Neural cell (in vitro differentiated cells): ENCODE results near the gene ANKRD31. TPM values are rescaled to one million over a fixed set of nuclear protein-coding genes. Genes with fewer than 3 reads are reported as not detected.

Source experiments
- H2AFZ ChIP-seq: fragments of 200-600, 300-800 bp; sonication (generic), shearing (Covaris generic); 2 replicates; pipeline ENCODE4 v1.6.0; 2014; ENCODE audit warnings: low read depth, mild to moderate bottlenecking, antibody characterized with exemption, low read length, moderate library complexity
- H3F3A ChIP-seq: fragments of 200-600 bp; shearing (Covaris generic); 2 replicates; pipeline ENCODE4 v1.6.1; 2016; ENCODE audit warnings: mild to moderate bottlenecking, moderate library complexity, mixed read lengths, antibody characterized with exemption, low read length; ENCODE audit not compliant: insufficient read depth, poor library complexity, severe bottlenecking
- H3K27ac ChIP-seq: fragments of 200-600, 300-800 bp; sonication (generic), shearing (Covaris generic); 2 replicates; pipeline ENCODE4 v1.5.1; 2014; ENCODE audit warnings: mild to moderate bottlenecking, low read length, moderate library complexity
- H3K27me3 ChIP-seq: fragments of 300-800, 200-600 bp; sonication (generic), shearing (Covaris generic); 2 replicates; pipeline ENCODE4 v1.6.0; 2014; ENCODE audit warnings: mild to moderate bottlenecking, low read depth, low read length, moderate library complexity; ENCODE audit not compliant: insufficient read depth
- H3K36me3 ChIP-seq: fragments of 300-800, 200-600 bp; sonication (generic), shearing (Covaris generic); 2 replicates; pipeline ENCODE4 v1.5.1; 2014; ENCODE audit warnings: mild to moderate bottlenecking, antibody characterized with exemption, low read length, moderate library complexity; ENCODE audit not compliant: insufficient read depth
- H3K4me2 ChIP-seq: fragments of 300-800, 200-600 bp; sonication (generic), shearing (Covaris generic); 2 replicates; pipeline ENCODE4 v1.6.0; 2014; ENCODE audit warnings: mild to moderate bottlenecking, low read length
- H3K4me3 ChIP-seq: fragments of 300-800, 200-600 bp; sonication (generic), shearing (Covaris generic); 2 replicates; pipeline ENCODE4 v1.5.1; 2014; ENCODE audit warnings: mild to moderate bottlenecking, low read length, moderate library complexity
- H3K79me2 ChIP-seq: fragments of 200-600 bp; shearing (Covaris generic); replicated peaks from 2 replicates; pipeline ENCODE4 v1.6.0; 2014; ENCODE audit warnings: mild to moderate bottlenecking, low read length, moderate library complexity; ENCODE audit not compliant: insufficient read depth
- H3K9ac ChIP-seq: fragments of 300-800, 200-600 bp; sonication (generic), shearing (Covaris generic); 2 replicates; pipeline ENCODE4 v1.6.1; 2016; ENCODE audit warnings: mild to moderate bottlenecking, low read length, mixed read lengths
- H3K9me2 ChIP-seq: fragments of 200-600 bp; shearing (Covaris generic); 2 replicates; pipeline ENCODE4 v1.6.1; 2016; ENCODE audit warnings: mild to moderate bottlenecking, low read length, mixed read lengths; ENCODE audit not compliant: insufficient read depth
- H3K9me3 ChIP-seq: fragments of 200-600, 300-800 bp; sonication (generic), shearing (Covaris generic); 2 replicates; pipeline ENCODE4 v1.6.1; 2016; ENCODE audit warnings: mild to moderate bottlenecking, mixed run types, low read length, moderate library complexity, mixed read lengths
- H4K20me1 ChIP-seq: fragments of 200-600 bp; shearing (Covaris generic); 2 replicates; pipeline ENCODE4 v1.6.1; 2016; ENCODE audit warnings: mild to moderate bottlenecking, mixed run types; ENCODE audit not compliant: insufficient read depth
- EP300 ChIP-seq: fragments of 450-650 bp; conservative IDR thresholded peaks from 2 replicates; pipeline ENCODE4 v1.6.1; 2014; ENCODE audit warnings: antibody characterized with exemption, mild to moderate bottlenecking, moderate library complexity; ENCODE audit not compliant: poor library complexity, severe bottlenecking
- EZH2 ChIP-seq: fragments of 200-600, 300-800 bp; shearing (Covaris generic), sonication (generic); IDR thresholded peaks from 2 replicates; pipeline ENCODE4 v1.6.1; 2014; ENCODE audit warnings: antibody characterized with exemption, low read length, borderline replicate concordance, mild to moderate bottlenecking; ENCODE audit not compliant: insufficient read depth, poor library complexity, severe bottlenecking
- MXI1 ChIP-seq: fragments of 450-650 bp; conservative IDR thresholded peaks from 2 replicates; pipeline ENCODE4 v1.6.1; 2014; ENCODE audit warnings: antibody characterized with exemption, mild to moderate bottlenecking; ENCODE audit not compliant: poor library complexity, severe bottlenecking
- POLR2AphosphoS5 ChIP-seq: IDR thresholded peaks from 2 replicates; pipeline ENCODE4 v1.6.1; 2012
- RAD21 ChIP-seq: fragments of 450-650 bp; conservative IDR thresholded peaks from 2 replicates; pipeline ENCODE4 v1.6.1; 2014; ENCODE audit warnings: antibody characterized with exemption, mild to moderate bottlenecking, moderate library complexity
- SMC3 ChIP-seq: fragments of 450-650 bp; conservative IDR thresholded peaks from 2 replicates; pipeline ENCODE4 v1.6.1; 2014; ENCODE audit warnings: antibody characterized with exemption, mild to moderate bottlenecking, moderate library complexity; ENCODE audit not compliant: poor library complexity
- TAF1 ChIP-seq: IDR thresholded peaks from 2 replicates; pipeline ENCODE4 v1.6.1; 2012; ENCODE audit warnings: low read depth
- polyA plus RNA-seq: library from polyadenylated mRNA; depleted of rRNA; stranded (reverse); fragments of >200 nt; gene quantifications from 2 replicates; pipeline ENCODE4 v1.2.3, GENCODE V29; 2014
- TF ChIP-seq, protein P1 (sequence below): fragments of 450-650 bp; IDR thresholded peaks from 2 replicates; pipeline ENCODE4 v1.5.1; 2014; ENCODE audit warnings: antibody characterized with exemption, mild to moderate bottlenecking, moderate library complexity; ENCODE audit not compliant: poor library complexity, severe bottlenecking
- TF ChIP-seq, protein P2 (sequence below): IDR thresholded peaks from 2 replicates; pipeline ENCODE4 v1.6.1; 2012; ENCODE audit warnings: borderline replicate concordance

The ANKRD31 gene
- polyA plus RNA-seq, 1 donor from 2014 or later: 0.62 TPM

DNA sequence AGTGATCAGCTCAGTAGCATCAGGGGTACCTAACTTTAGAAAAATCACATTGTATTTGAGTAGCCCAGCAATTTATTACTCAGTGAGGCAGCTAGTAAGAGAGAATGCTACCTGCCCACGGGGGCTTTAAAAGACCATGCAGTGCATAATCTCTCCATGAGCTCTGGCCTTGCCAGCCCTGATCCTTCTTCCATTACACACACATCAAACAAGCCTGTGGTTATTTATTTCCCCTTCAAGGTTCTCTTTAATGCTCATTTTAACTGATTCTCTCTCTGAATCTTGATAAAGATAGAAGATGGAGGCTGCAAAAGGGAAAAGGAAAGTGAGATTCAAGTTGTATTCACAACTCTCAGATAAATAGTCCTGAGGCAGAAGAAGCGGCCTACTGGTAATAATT, 22.3 kb downstream of the ANKRD31 start:
- Histone ChIP-seq H3K79me2 (no peaks in the 10 kb centered on the region), H3K36me3 (no peaks in the 10 kb centered on the region), H3F3A (no peaks in the 10 kb centered on the region), H3K4me3 (no peak overlapping the region), H3K9ac (no peak overlapping the region), H3K27me3 (no peaks in the 10 kb centered on the region), H3K9me3 (no peaks in the 10 kb centered on the region), H3K9me2 (no peaks in the 10 kb centered on the region), H3K27ac (no peak overlapping the region), H2AFZ (no peak overlapping the region), H3K4me2 (no peak overlapping the region), H4K20me1 (no peaks in the 10 kb centered on the region)
- TF ChIP-seq MXI1: no peak
- TF ChIP-seq POLR2AphosphoS5: no peak
- TF ChIP-seq, protein P1, sequence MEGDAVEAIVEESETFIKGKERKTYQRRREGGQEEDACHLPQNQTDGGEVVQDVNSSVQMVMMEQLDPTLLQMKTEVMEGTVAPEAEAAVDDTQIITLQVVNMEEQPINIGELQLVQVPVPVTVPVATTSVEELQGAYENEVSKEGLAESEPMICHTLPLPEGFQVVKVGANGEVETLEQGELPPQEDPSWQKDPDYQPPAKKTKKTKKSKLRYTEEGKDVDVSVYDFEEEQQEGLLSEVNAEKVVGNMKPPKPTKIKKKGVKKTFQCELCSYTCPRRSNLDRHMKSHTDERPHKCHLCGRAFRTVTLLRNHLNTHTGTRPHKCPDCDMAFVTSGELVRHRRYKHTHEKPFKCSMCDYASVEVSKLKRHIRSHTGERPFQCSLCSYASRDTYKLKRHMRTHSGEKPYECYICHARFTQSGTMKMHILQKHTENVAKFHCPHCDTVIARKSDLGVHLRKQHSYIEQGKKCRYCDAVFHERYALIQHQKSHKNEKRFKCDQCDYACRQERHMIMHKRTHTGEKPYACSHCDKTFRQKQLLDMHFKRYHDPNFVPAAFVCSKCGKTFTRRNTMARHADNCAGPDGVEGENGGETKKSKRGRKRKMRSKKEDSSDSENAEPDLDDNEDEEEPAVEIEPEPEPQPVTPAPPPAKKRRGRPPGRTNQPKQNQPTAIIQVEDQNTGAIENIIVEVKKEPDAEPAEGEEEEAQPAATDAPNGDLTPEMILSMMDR: no peak
- TF ChIP-seq SMC3: no peak
- TF ChIP-seq TAF1: no peak
- TF ChIP-seq, protein P2, sequence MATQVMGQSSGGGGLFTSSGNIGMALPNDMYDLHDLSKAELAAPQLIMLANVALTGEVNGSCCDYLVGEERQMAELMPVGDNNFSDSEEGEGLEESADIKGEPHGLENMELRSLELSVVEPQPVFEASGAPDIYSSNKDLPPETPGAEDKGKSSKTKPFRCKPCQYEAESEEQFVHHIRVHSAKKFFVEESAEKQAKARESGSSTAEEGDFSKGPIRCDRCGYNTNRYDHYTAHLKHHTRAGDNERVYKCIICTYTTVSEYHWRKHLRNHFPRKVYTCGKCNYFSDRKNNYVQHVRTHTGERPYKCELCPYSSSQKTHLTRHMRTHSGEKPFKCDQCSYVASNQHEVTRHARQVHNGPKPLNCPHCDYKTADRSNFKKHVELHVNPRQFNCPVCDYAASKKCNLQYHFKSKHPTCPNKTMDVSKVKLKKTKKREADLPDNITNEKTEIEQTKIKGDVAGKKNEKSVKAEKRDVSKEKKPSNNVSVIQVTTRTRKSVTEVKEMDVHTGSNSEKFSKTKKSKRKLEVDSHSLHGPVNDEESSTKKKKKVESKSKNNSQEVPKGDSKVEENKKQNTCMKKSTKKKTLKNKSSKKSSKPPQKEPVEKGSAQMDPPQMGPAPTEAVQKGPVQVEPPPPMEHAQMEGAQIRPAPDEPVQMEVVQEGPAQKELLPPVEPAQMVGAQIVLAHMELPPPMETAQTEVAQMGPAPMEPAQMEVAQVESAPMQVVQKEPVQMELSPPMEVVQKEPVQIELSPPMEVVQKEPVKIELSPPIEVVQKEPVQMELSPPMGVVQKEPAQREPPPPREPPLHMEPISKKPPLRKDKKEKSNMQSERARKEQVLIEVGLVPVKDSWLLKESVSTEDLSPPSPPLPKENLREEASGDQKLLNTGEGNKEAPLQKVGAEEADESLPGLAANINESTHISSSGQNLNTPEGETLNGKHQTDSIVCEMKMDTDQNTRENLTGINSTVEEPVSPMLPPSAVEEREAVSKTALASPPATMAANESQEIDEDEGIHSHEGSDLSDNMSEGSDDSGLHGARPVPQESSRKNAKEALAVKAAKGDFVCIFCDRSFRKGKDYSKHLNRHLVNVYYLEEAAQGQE: no peak
- no peak for TF ChIP-seq RAD21
- no peak for TF ChIP-seq EP300
- TF ChIP-seq EZH2: no peak

DNA sequence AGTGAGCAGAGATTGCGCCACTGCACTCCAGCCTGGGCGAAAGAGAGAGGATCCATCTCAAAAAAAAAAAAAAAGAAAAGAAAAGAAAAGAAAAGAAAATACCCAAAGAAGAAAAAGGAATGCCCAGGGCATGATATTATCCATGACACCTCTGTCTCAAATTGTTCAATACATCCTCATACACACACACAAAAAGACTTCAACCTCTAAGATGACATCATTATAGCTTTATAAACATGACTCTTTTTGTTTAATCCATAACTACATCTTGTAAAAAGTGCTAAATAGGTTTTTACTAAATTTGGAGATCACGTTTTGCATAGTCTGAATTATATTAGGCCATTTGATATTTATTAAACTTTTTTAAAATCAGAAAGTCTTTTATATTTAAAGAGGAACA, 33.1 kb downstream of the ANKRD31 start:
- no peaks in the 10 kb centered on the region for H3K27me3 ChIP-seq
- no peak for TF ChIP-seq EP300
- TF ChIP-seq RAD21: no peak
- TF ChIP-seq SMC3: no peak
- TF ChIP-seq POLR2AphosphoS5: no peak
- no peak overlapping the region for H2AFZ ChIP-seq
- no peaks in the 10 kb centered on the region for H3K9me2 ChIP-seq
- no peak overlapping the region for H3K9ac ChIP-seq
- no peak overlapping the region for H3K4me3 ChIP-seq
- H3F3A ChIP-seq: no peaks in the 10 kb centered on the region
- no peak overlapping the region for H3K4me2 ChIP-seq
- H3K79me2 ChIP-seq: no peaks in the 10 kb centered on the region
- H4K20me1 ChIP-seq: no peaks in the 10 kb centered on the region
- no peaks in the 10 kb centered on the region for H3K36me3 ChIP-seq
- no peaks in the 10 kb centered on the region for H3K9me3 ChIP-seq
- H3K27ac ChIP-seq: no peak overlapping the region

DNA sequence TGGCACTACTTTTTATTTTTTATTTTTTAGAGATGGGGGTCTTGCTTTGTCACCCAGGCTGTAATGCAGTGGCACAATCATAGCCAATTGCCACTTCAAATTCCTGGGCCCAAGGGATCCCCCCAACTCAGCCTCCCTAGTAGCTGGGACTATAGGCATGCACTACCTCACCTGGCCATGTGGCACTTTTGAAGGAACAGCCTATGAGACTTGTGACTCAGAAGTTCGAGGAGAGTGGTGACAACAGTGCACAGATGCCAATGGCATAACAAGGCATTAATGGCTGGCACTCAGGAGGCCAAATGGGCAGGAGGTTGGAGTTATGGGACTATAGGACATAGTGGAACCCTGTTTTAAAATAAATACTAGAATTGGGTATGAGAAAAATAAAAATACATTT, 33.7 kb downstream of the ANKRD31 start:
- no peaks in the 10 kb centered on the region for H4K20me1 ChIP-seq
- no peaks in the 10 kb centered on the region for H3K36me3 ChIP-seq
- no peaks in the 10 kb centered on the region for H3K9me3 ChIP-seq
- H3K27me3 ChIP-seq: no peaks in the 10 kb centered on the region
- no peaks in the 10 kb centered on the region for H3K79me2 ChIP-seq
- TF ChIP-seq, protein P1: no peak
- TF ChIP-seq RAD21: no peak
- TF ChIP-seq MXI1: no peak
- no peak for TF ChIP-seq SMC3
- TF ChIP-seq EZH2: no peak
- TF ChIP-seq EP300: no peak
- TF ChIP-seq, protein P2: no peak
- TF ChIP-seq POLR2AphosphoS5: no peak
- TF ChIP-seq TAF1: no peak
- no peak overlapping the region for H3K4me2 ChIP-seq
- no peak overlapping the region for H3K27ac ChIP-seq
- H3K4me3 ChIP-seq: no peak overlapping the region
- H3K9me2 ChIP-seq: no peaks in the 10 kb centered on the region
- no peaks in the 10 kb centered on the region for H3F3A ChIP-seq
- no peak overlapping the region for H2AFZ ChIP-seq
- no peak overlapping the region for H3K9ac ChIP-seq
